Measurements from ENCODE around the gene EXT2. TPM values are rescaled to one million over a fixed set of nuclear protein-coding genes. Genes with fewer than 3 reads are reported as not detected.

EXT2 gene
- polyA plus RNA-seq, 1 donor from 2014 or later = 77.5 TPM

DNA sequence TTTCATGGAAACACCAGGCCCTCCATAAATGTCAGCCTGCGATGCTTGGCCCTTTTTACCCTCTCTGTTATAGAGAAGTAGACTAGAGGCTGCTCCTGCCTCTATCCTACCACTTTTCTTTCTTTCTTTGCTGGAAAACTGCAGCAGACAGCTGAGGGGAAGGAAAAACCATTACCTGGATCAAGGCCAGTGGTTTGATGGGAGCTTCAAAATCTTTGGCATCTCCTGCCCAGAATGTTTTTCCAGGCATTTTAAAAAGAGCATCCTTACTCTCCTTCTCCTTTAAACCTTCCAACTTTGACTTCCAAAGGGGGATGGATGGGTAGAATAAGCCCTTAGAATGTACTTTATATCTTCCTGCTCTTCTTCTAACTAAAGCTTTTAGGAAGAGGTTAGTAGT is 44.9 kb downstream of the EXT2 start:
- no peaks in the 10 kb centered on the region for H3F3A ChIP-seq (ENCODE audit: insufficient read depth, low read length, poor library complexity, severe bottlenecking)
- TF ChIP-seq TAF1 (IDR thresholded peaks at IDR 0.05; ENCODE audit: low read depth) (no peak), EP300 (conservative IDR thresholded peaks at IDR 0.05; ENCODE audit: poor library complexity, severe bottlenecking) (no peak), SMC3 (conservative IDR thresholded peaks at IDR 0.05; ENCODE audit: poor library complexity) (no peak), EZH2 (IDR thresholded peaks at IDR 0.05; ENCODE audit: borderline replicate concordance, insufficient read depth, low read length, poor library complexity, severe bottlenecking) (no peak), POLR2AphosphoS5 (IDR thresholded peaks at IDR 0.05) (no peak), RAD21 (conservative IDR thresholded peaks at IDR 0.05) (no peak), MXI1 (conservative IDR thresholded peaks at IDR 0.05; ENCODE audit: poor library complexity, severe bottlenecking) (no peak)
- TF ChIP-seq, protein P1, sequence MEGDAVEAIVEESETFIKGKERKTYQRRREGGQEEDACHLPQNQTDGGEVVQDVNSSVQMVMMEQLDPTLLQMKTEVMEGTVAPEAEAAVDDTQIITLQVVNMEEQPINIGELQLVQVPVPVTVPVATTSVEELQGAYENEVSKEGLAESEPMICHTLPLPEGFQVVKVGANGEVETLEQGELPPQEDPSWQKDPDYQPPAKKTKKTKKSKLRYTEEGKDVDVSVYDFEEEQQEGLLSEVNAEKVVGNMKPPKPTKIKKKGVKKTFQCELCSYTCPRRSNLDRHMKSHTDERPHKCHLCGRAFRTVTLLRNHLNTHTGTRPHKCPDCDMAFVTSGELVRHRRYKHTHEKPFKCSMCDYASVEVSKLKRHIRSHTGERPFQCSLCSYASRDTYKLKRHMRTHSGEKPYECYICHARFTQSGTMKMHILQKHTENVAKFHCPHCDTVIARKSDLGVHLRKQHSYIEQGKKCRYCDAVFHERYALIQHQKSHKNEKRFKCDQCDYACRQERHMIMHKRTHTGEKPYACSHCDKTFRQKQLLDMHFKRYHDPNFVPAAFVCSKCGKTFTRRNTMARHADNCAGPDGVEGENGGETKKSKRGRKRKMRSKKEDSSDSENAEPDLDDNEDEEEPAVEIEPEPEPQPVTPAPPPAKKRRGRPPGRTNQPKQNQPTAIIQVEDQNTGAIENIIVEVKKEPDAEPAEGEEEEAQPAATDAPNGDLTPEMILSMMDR (IDR thresholded peaks at IDR 0.05; ENCODE audit: poor library complexity, severe bottlenecking) = no peak
- TF ChIP-seq, protein P2, sequence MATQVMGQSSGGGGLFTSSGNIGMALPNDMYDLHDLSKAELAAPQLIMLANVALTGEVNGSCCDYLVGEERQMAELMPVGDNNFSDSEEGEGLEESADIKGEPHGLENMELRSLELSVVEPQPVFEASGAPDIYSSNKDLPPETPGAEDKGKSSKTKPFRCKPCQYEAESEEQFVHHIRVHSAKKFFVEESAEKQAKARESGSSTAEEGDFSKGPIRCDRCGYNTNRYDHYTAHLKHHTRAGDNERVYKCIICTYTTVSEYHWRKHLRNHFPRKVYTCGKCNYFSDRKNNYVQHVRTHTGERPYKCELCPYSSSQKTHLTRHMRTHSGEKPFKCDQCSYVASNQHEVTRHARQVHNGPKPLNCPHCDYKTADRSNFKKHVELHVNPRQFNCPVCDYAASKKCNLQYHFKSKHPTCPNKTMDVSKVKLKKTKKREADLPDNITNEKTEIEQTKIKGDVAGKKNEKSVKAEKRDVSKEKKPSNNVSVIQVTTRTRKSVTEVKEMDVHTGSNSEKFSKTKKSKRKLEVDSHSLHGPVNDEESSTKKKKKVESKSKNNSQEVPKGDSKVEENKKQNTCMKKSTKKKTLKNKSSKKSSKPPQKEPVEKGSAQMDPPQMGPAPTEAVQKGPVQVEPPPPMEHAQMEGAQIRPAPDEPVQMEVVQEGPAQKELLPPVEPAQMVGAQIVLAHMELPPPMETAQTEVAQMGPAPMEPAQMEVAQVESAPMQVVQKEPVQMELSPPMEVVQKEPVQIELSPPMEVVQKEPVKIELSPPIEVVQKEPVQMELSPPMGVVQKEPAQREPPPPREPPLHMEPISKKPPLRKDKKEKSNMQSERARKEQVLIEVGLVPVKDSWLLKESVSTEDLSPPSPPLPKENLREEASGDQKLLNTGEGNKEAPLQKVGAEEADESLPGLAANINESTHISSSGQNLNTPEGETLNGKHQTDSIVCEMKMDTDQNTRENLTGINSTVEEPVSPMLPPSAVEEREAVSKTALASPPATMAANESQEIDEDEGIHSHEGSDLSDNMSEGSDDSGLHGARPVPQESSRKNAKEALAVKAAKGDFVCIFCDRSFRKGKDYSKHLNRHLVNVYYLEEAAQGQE (IDR thresholded peaks at IDR 0.05; ENCODE audit: borderline replicate concordance) = no peak

DNA sequence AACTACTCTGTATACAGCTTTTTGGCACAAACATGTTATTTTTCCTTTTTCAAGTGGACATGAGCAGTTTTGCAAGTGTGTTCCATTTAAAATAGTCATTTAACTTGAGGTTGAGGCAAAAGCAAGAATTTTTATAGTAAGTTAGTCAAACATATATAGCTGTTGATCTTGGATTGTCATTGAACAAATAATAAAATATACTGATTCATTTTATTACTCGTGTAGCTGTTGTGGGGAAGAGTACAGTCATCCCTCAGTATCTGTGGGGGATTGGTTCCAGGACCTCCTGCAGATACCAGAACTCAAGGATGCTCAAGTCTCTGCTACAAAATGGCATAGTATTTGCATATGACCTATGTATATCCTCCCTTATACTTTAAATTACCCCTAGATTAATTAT is 45.3 kb downstream of the EXT2 start:
- TF ChIP-seq, protein P2 (IDR thresholded peaks at IDR 0.05; ENCODE audit: borderline replicate concordance) = no peak
- TF ChIP-seq EP300 (conservative IDR thresholded peaks at IDR 0.05; ENCODE audit: poor library complexity, severe bottlenecking) = no peak
- TF ChIP-seq MXI1 (conservative IDR thresholded peaks at IDR 0.05; ENCODE audit: poor library complexity, severe bottlenecking) = no peak
- no peak for TF ChIP-seq TAF1 (IDR thresholded peaks at IDR 0.05; ENCODE audit: low read depth)
- no peak for TF ChIP-seq SMC3 (conservative IDR thresholded peaks at IDR 0.05; ENCODE audit: poor library complexity)
- TF ChIP-seq RAD21 (conservative IDR thresholded peaks at IDR 0.05) = no peak
- TF ChIP-seq POLR2AphosphoS5 (IDR thresholded peaks at IDR 0.05) = no peak
- TF ChIP-seq, protein P1 (IDR thresholded peaks at IDR 0.05; ENCODE audit: poor library complexity, severe bottlenecking) = no peak
- no peak for TF ChIP-seq EZH2 (IDR thresholded peaks at IDR 0.05; ENCODE audit: borderline replicate concordance, insufficient read depth, low read length, poor library complexity, severe bottlenecking)
- H3K4me2 ChIP-seq (ENCODE audit: low read length) = no peak overlapping the region

More for the DNA sequence above, 44.9 kb downstream of the EXT2 start:
- H4K20me1 ChIP-seq (ENCODE audit: insufficient read depth) = no peaks in the 10 kb centered on the region
- no peak overlapping the region for H2AFZ ChIP-seq (ENCODE audit: low read depth, low read length)
- H3K4me3 ChIP-seq (ENCODE audit: low read length) = no peak overlapping the region
- H3K27me3 ChIP-seq (ENCODE audit: insufficient read depth, low read depth, low read length) = no peaks in the 10 kb centered on the region
- no peaks in the 10 kb centered on the region for H3K9me2 ChIP-seq (ENCODE audit: insufficient read depth, low read length)
- H3K4me2 ChIP-seq (ENCODE audit: low read length) = no peak overlapping the region
- no peak overlapping the region for H3K27ac ChIP-seq (ENCODE audit: low read length)
- peaks cover 5% of the 10 kb centered on the region for H3K36me3 ChIP-seq (ENCODE audit: insufficient read depth, low read length)
- H3K79me2 ChIP-seq (replicated peaks; ENCODE audit: insufficient read depth, low read length) = no peaks in the 10 kb centered on the region
- no peak overlapping the region for H3K9ac ChIP-seq (ENCODE audit: low read length)
- H3K9me3 ChIP-seq (ENCODE audit: low read length) = no peaks in the 10 kb centered on the region

More for the DNA sequence above, 45.3 kb downstream of the EXT2 start:
- Histone ChIP-seq H3F3A (ENCODE audit: insufficient read depth, low read length, poor library complexity, severe bottlenecking) (no peaks in the 10 kb centered on the region), H3K36me3 (ENCODE audit: insufficient read depth, low read length) (peaks cover 5% of the 10 kb centered on the region), H2AFZ (ENCODE audit: low read depth, low read length) (no peak overlapping the region), H3K9ac (ENCODE audit: low read length) (no peak overlapping the region), H3K9me2 (ENCODE audit: insufficient read depth, low read length) (no peaks in the 10 kb centered on the region), H3K27ac (ENCODE audit: low read length) (no peak overlapping the region), H3K27me3 (ENCODE audit: insufficient read depth, low read depth, low read length) (no peaks in the 10 kb centered on the region), H3K9me3 (ENCODE audit: low read length) (no peaks in the 10 kb centered on the region), H3K79me2 (replicated peaks; ENCODE audit: insufficient read depth, low read length) (no peaks in the 10 kb centered on the region), H3K4me3 (ENCODE audit: low read length) (no peak overlapping the region), H4K20me1 (ENCODE audit: insufficient read depth) (no peaks in the 10 kb centered on the region)

Data from neural cell (in vitro differentiated cells).